ENCODE measurements around the gene LAIR2. TPM values are rescaled to one million over a fixed set of nuclear protein-coding genes. Genes with fewer than 3 reads are reported as not detected.
A peak's percentile ranks its signal among the peaks of the same experiment; 100 is the strongest.

The LAIR2 gene
- polyA plus RNA-seq, 3 donors: 0.38 TPM; not detected in 2

GRCh38 chr19:54518844-54519243 is 16.2 kb downstream of the LAIR2 start:
- no peak overlapping the region for H3K27ac ChIP-seq (ENCODE audit: low read depth in 1 of 2, low read length in 2 of 2)
- Mint-ChIP-seq H3K36me3 (no peaks in the 10 kb centered on the region), H3K27me3 (ENCODE audit: low read depth in 3 of 3) (peaks cover 68 to 82% (median 69%) of the 10 kb centered on the region in 3 donors), H3K9me3 (peaks cover 0 to 2% (median 0%) of the 10 kb centered on the region in 7 donors), H3K27ac (no peak overlapping the region), H3K4me3 (peak overlapping the region in 1 of 2 donors; percentile 64), H3K4me1 (peaks cover 23% of the 10 kb centered on the region)
- intact Hi-C loops (cut with micrococcal nuclease): no loop called here
- H2AFZ ChIP-seq (ENCODE audit: insufficient read depth, low read depth, low read length, poor library complexity, severe bottlenecking): no peak overlapping the region
- H3K4me1 ChIP-seq (ENCODE audit: control insufficient read depth in 1 of 2, insufficient read depth in 2 of 2, low read length in 2 of 2): peaks cover 15 to 21% of the 10 kb centered on the region in 2 donors
- H3K36me3 ChIP-seq (replicated peaks in 1 of 2; ENCODE audit: control insufficient read depth in 1 of 2, insufficient read depth in 2 of 2, low read length in 2 of 2): no peaks in the 10 kb centered on the region
- no peaks in the 10 kb centered on the region for H3K9me3 ChIP-seq (replicated peaks in 1 of 2; ENCODE audit: control insufficient read depth in 1 of 2, insufficient read depth in 1 of 2, low read length in 2 of 2)
- WGBS (ENCODE audit: insufficient coverage): no CpG with 5 or more reads among the region's 5 CpGs
- no peak overlapping the region for H3K9ac ChIP-seq (ENCODE audit: insufficient read depth, low read length, poor library complexity, severe bottlenecking)
- no peak for DNase-seq
- no peaks in the 10 kb centered on the region for H3K79me2 ChIP-seq (ENCODE audit: insufficient read depth, low read length)
- H4K20me1 ChIP-seq (ENCODE audit: insufficient read depth, low read length): no peaks in the 10 kb centered on the region
- peaks cover 31 to 56% of the 10 kb centered on the region in 2 donors for H3K27me3 ChIP-seq (ENCODE audit: control insufficient read depth in 2 of 2, insufficient read depth in 2 of 2, low read length in 2 of 2)
- no peak overlapping the region for H3K4me3 ChIP-seq (replicated peaks in 1 of 3; ENCODE audit: low read depth in 2 of 3, low read length in 3 of 3)
- no peak for TF ChIP-seq CTCF (IDR thresholded peaks at IDR 0.05)
- no peak overlapping the region for H3K4me2 ChIP-seq (replicated peaks; ENCODE audit: extremely low read depth, low read length, poor library complexity, severe bottlenecking)

DNA sequence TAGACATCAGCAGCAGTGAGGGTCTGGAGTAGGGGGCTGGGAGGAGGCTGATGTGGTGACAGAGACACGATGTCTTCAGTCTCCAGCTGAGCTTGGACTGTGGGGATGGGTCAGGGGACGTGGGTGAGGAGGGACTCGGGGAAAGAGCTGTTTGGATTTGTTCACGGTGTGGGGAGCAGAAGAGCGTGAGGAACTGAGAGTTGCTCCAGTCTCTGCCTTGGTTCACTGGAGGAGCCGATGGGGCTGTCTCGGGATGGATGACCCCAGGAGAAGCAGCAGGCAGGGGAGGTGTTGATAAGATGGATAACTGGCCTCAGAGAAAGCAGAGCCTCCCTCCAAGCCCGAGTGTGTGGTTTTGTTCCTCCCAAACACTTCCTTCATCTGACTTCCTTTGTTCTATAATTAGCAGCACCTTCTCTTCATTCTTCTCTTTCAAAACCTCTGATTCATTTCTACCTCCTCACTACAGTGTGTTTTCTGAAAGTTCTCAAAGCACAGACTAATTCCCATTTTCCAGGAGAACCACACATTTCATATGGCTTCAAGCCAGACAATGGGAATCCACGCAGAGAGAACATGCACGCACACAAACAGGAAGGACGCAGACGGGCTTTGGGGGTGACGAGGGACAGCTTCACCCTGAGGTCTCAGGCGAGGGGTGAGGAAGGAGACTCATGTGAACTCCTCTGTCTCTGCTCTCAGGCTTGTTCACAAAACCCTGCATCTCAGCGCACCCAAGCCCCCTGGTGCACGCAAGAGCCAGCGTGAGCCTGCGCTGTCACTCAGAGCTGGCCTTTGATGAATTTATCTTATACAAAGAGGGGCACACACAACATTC is 18.6 kb downstream of the LAIR2 start:
- no peaks in the 10 kb centered on the region for H3K9me3 ChIP-seq (replicated peaks in 1 of 2; ENCODE audit: control insufficient read depth in 1 of 2, insufficient read depth in 1 of 2, low read length in 2 of 2)
- H3K36me3 Mint-ChIP-seq: no peaks in the 10 kb centered on the region
- H2AFZ ChIP-seq (ENCODE audit: insufficient read depth, low read depth, low read length, poor library complexity, severe bottlenecking): no peak overlapping the region
- peaks cover 36 to 51% of the 10 kb centered on the region in 2 donors for H3K27me3 ChIP-seq (ENCODE audit: control insufficient read depth in 2 of 2, insufficient read depth in 2 of 2, low read length in 2 of 2)
- peak; percentile 3 to 28 (median 27) for DNase-seq
- peaks cover 15 to 21% of the 10 kb centered on the region in 2 donors for H3K4me1 ChIP-seq (ENCODE audit: control insufficient read depth in 1 of 2, insufficient read depth in 2 of 2, low read length in 2 of 2)
- H3K36me3 ChIP-seq (replicated peaks in 1 of 2; ENCODE audit: control insufficient read depth in 1 of 2, insufficient read depth in 2 of 2, low read length in 2 of 2): no peaks in the 10 kb centered on the region
- H3K27me3 Mint-ChIP-seq (ENCODE audit: low read depth in 3 of 3): peaks cover 67 to 81% (median 68%) of the 10 kb centered on the region in 3 donors
- peak overlapping the region in 1 of 3 experiments; percentile 49 for H3K4me3 ChIP-seq (replicated peaks in 1 of 3; ENCODE audit: low read depth in 2 of 3, low read length in 3 of 3)
- H3K9me3 Mint-ChIP-seq: peaks cover 0 to 2% (median 0%) of the 10 kb centered on the region in 7 donors
- intact Hi-C loops (cut with micrococcal nuclease): loop anchor here in 1 of 2 donors (10.0 kb wide), 1 partner anchor 254 kb away; no protein-coding TSS in a partner anchor
- peak overlapping the region; percentile 57 for H3K4me2 ChIP-seq (replicated peaks; ENCODE audit: extremely low read depth, low read length, poor library complexity, severe bottlenecking)
- H3K79me2 ChIP-seq (ENCODE audit: insufficient read depth, low read length): no peaks in the 10 kb centered on the region
- no peaks in the 10 kb centered on the region for H4K20me1 ChIP-seq (ENCODE audit: insufficient read depth, low read length)
- H3K4me3 Mint-ChIP-seq: peak overlapping the region in 1 of 2 donors; percentile 89
- peak overlapping the region in 3 of 7 donors; percentile 9 to 82 (median 77) for H3K27ac Mint-ChIP-seq
- no peak for TF ChIP-seq CTCF (IDR thresholded peaks at IDR 0.05)
- H3K4me1 Mint-ChIP-seq: peaks cover 23% of the 10 kb centered on the region
- WGBS (ENCODE audit: insufficient coverage): 20% methylated on average over 12 of the region's 18 CpGs
- H3K9ac ChIP-seq (ENCODE audit: insufficient read depth, low read length, poor library complexity, severe bottlenecking): no peak overlapping the region
- no peak overlapping the region for H3K27ac ChIP-seq (ENCODE audit: low read depth in 1 of 2, low read length in 2 of 2)
